ENCODE results near the gene TTLL12.

Gene TTLL12

GRCh38 chr22:43118953-43119458, 67.9 kb downstream of the TTLL12 start:
- peak overlapping the region; percentile 54; the same call in 1 of the 2 replicates for H3K9ac ChIP-seq (ENCODE audit: low read length)
- H3K9me2 ChIP-seq (ENCODE audit: low read depth, low read length): no peaks in the 10 kb centered on the region
- H3F3A ChIP-seq (ENCODE audit: insufficient read depth, low read length): peaks cover 11% of the 10 kb centered on the region
- peak overlapping the region; percentile 59 for H3K4me2 ChIP-seq (ENCODE audit: low read length)
- TF ChIP-seq CTCF (IDR thresholded peaks at IDR 0.05; ENCODE audit: low read length) (no peak), EZH2 (IDR thresholded peaks at IDR 0.05; ENCODE audit: borderline replicate concordance, low read length) (no peak)
- peak overlapping the region; percentile 34 for H3K4me3 ChIP-seq (ENCODE audit: low read depth, low read length, poor library complexity, severe bottlenecking)
- H3K36me3 ChIP-seq (ENCODE audit: insufficient read depth, low read length): peaks cover 14% of the 10 kb centered on the region; the same call in 1 of the 2 replicates
- H4K20me1 ChIP-seq (ENCODE audit: insufficient read depth, low read length): no peaks in the 10 kb centered on the region
- peak overlapping the region; percentile 96 for H3K27ac ChIP-seq (ENCODE audit: low read depth, low read length, poor library complexity, severe bottlenecking)
- no peaks in the 10 kb centered on the region for H3K9me3 ChIP-seq (ENCODE audit: low read length)
- peaks cover 98% of the 10 kb centered on the region for H3K4me1 ChIP-seq (ENCODE audit: insufficient read depth, low read length, severe bottlenecking)
- H2AFZ ChIP-seq (ENCODE audit: low read length): no peak overlapping the region
- no peaks in the 10 kb centered on the region for H3K27me3 ChIP-seq (ENCODE audit: insufficient read depth, low read length)
- peaks cover 26% of the 10 kb centered on the region for H3K79me2 ChIP-seq (ENCODE audit: insufficient read depth, low read length)

- peaks cover 32% of the 10 kb centered on the region for H3K79me2 ChIP-seq (ENCODE audit: insufficient read depth, low read length)
- H3K36me3 ChIP-seq (ENCODE audit: insufficient read depth, low read length): peaks cover 15% of the 10 kb centered on the region; the same call in 1 of the 2 replicates
- H3K4me1 ChIP-seq (ENCODE audit: insufficient read depth, low read length, severe bottlenecking): peaks cover 98% of the 10 kb centered on the region
- no peaks in the 10 kb centered on the region for H4K20me1 ChIP-seq (ENCODE audit: insufficient read depth, low read length)
- H3K4me3 ChIP-seq (ENCODE audit: low read depth, low read length, poor library complexity, severe bottlenecking): peak overlapping the region; percentile 34
- peak overlapping the region; percentile 96 for H3K27ac ChIP-seq (ENCODE audit: low read depth, low read length, poor library complexity, severe bottlenecking)
- peak overlapping the region; percentile 59 for H3K4me2 ChIP-seq (ENCODE audit: low read length)
- no peaks in the 10 kb centered on the region for H3K9me2 ChIP-seq (ENCODE audit: low read depth, low read length)
- no peaks in the 10 kb centered on the region for H3K9me3 ChIP-seq (ENCODE audit: low read length)
- H2AFZ ChIP-seq (ENCODE audit: low read length): no peak overlapping the region
- TF ChIP-seq EZH2 (IDR thresholded peaks at IDR 0.05; ENCODE audit: borderline replicate concordance, low read length): no peak
- TF ChIP-seq CTCF (IDR thresholded peaks at IDR 0.05; ENCODE audit: low read length): no peak
- H3F3A ChIP-seq (ENCODE audit: insufficient read depth, low read length): peaks cover 11% of the 10 kb centered on the region
- no peaks in the 10 kb centered on the region for H3K27me3 ChIP-seq (ENCODE audit: insufficient read depth, low read length)
- peak overlapping the region; percentile 54 for H3K9ac ChIP-seq (ENCODE audit: low read length)
Measured at GRCh38 chr22:43118024-43118849, 68.7 kb downstream of the TTLL12 start.

GRCh38 chr22:43116932-43117331, 70.0 kb downstream of the TTLL12 start:
- Histone ChIP-seq H3K4me3 (ENCODE audit: low read depth, low read length, poor library complexity, severe bottlenecking) (no peak overlapping the region), H3K79me2 (ENCODE audit: insufficient read depth, low read length) (peaks cover 41% of the 10 kb centered on the region), H3K4me2 (ENCODE audit: low read length) (peak overlapping the region; percentile 54; the same call in 1 of the 2 replicates), H3K9me2 (ENCODE audit: low read depth, low read length) (no peaks in the 10 kb centered on the region), H3K27me3 (ENCODE audit: insufficient read depth, low read length) (no peaks in the 10 kb centered on the region), H3K36me3 (ENCODE audit: insufficient read depth, low read length) (peaks cover 15% of the 10 kb centered on the region; the same call in 1 of the 2 replicates), H3F3A (ENCODE audit: insufficient read depth, low read length) (0 out of 2 replicates have a peak, but pooled peaks cover 3% of the 10 kb centered on the region), H2AFZ (ENCODE audit: low read length) (no peak overlapping the region), H4K20me1 (ENCODE audit: insufficient read depth, low read length) (no peaks in the 10 kb centered on the region), H3K27ac (ENCODE audit: low read depth, low read length, poor library complexity, severe bottlenecking) (peak overlapping the region; percentile 96), H3K9ac (ENCODE audit: low read length) (no peak overlapping the region; the same call in 1 of the 2 replicates), H3K4me1 (ENCODE audit: insufficient read depth, low read length, severe bottlenecking) (peaks cover 98% of the 10 kb centered on the region), H3K9me3 (ENCODE audit: low read length) (no peaks in the 10 kb centered on the region)
- TF ChIP-seq CTCF (IDR thresholded peaks at IDR 0.05; ENCODE audit: low read length) (no peak), EZH2 (IDR thresholded peaks at IDR 0.05; ENCODE audit: borderline replicate concordance, low read length) (no peak)

Data from OCI-LY1 (cell line).